ENCODE results near the gene SOX2. TPM values are rescaled to one million over a fixed set of nuclear protein-coding genes. Genes with fewer than 3 reads are reported as not detected.

The SOX2 gene
- total and polyA plus RNA-seq, 10 donors, result 0.02 to 0.54 (median 0.10) TPM; not detected in 5

DNA sequence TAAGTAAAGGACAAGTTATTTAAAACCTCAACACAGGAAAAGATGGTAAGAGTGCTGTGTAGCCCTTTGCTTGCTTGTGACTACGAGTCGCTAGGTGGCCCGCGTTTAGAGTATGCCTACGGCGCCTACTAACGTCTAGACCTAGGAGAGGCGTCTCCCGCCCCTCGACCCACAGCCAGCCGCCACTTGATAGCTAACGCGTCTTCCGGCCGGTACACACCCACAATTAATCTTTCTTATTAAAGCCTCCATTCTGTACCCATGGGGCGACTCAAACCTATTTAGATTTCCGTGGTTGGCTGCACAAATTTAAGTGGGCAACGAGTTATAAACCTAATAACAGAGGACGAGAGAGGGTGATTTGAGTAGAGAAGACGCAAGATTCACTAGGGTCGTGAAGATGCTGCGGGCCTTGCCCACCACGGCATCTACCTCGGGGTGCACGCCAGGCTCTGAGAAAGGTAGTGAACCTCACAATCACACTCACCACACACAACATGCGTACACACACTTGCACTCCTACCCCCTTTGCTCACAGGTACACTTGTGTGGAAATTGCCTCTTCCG, 12.0 kb downstream of the SOX2 start:
- Histone ChIP-seq H3K4me1 (peaks cover 8 to 22% (median 18%) of the 10 kb centered on the region in 6 donors), H3K36me3 (no peaks in the 10 kb centered on the region), H3K27me3 (replicated peaks in 1 of 7) (peaks cover 7 to 100% (median 100%) of the 10 kb centered on the region in 7 donors), H3K4me3 (no peak overlapping the region), H3K27ac (no peak overlapping the region), H3K9me3 (peaks cover 0 to 21% (median 0%) of the 10 kb centered on the region in 8 donors)
- no peak for TF ChIP-seq POLR2A (IDR thresholded peaks at IDR 0.05)
- TF ChIP-seq, protein P1, sequence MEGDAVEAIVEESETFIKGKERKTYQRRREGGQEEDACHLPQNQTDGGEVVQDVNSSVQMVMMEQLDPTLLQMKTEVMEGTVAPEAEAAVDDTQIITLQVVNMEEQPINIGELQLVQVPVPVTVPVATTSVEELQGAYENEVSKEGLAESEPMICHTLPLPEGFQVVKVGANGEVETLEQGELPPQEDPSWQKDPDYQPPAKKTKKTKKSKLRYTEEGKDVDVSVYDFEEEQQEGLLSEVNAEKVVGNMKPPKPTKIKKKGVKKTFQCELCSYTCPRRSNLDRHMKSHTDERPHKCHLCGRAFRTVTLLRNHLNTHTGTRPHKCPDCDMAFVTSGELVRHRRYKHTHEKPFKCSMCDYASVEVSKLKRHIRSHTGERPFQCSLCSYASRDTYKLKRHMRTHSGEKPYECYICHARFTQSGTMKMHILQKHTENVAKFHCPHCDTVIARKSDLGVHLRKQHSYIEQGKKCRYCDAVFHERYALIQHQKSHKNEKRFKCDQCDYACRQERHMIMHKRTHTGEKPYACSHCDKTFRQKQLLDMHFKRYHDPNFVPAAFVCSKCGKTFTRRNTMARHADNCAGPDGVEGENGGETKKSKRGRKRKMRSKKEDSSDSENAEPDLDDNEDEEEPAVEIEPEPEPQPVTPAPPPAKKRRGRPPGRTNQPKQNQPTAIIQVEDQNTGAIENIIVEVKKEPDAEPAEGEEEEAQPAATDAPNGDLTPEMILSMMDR (IDR thresholded peaks at IDR 0.05 in 8 of 11, conservative IDR thresholded peaks at IDR 0.05 in 3 of 11), result no peak
- no peak for TF ChIP-seq POLR2AphosphoS5 (IDR thresholded peaks at IDR 0.05)
- intact Hi-C loops (cut with DNase I; ENCODE audit: low total_unique reads), result no loop called here
- no peak for DNase-seq
- WGBS, 5 donors, result 9 to 17% (median 11%) methylated on average over 25 to 27 of the region's 27 CpGs

GRCh38 chr3:181724192-181724965, 12.7 kb downstream of the SOX2 start:
- Histone ChIP-seq H3K36me3 (no peaks in the 10 kb centered on the region), H3K9me3 (peaks cover 0 to 21% (median 0%) of the 10 kb centered on the region in 8 donors), H3K4me1 (peaks cover 8 to 22% (median 18%) of the 10 kb centered on the region in 6 donors), H3K27ac (no peak overlapping the region), H3K4me3 (no peak overlapping the region), H3K27me3 (replicated peaks in 1 of 7) (peaks cover 7 to 100% (median 100%) of the 10 kb centered on the region in 7 donors)
- intact Hi-C loops (cut with DNase I; ENCODE audit: low total_unique reads), result no loop called here
- TF ChIP-seq, protein P1 (IDR thresholded peaks at IDR 0.05 in 8 of 11, conservative IDR thresholded peaks at IDR 0.05 in 3 of 11), result no peak
- TF ChIP-seq POLR2AphosphoS5 (IDR thresholded peaks at IDR 0.05), result no peak
- no peak for TF ChIP-seq POLR2A (IDR thresholded peaks at IDR 0.05)
- 8 to 19% (median 13%) methylated on average over 31 of the region's 31 CpGs for WGBS, 5 donors
- no peak for DNase-seq

DNA sequence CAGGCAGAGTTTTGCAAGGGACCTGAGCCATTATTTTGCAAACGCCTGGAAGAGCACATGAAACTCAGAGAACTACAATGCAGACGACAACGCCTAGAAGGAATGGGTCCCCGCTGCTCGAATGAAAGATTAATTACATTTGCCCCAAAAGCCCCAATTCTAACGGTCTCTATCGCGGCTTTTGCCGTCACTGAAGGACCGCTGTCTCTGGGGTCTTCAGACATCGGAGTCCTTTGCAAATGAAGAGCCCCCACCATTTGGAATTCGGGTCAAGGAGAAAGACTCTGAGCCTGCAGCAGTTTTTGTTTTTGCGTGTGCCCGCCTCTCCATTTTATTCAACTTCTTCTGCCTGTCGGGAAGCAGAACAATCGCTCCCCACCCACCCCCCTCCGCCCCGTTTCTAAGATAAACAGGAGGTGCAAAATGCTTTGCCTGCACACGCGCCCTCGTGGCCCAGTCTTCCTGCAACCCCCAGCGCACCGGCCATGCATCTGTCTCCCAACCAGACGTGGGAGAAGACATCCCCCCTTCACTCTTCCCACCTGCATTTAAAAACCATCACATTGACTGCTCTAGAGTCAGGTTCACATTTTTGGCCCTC, 13.5 kb downstream of the SOX2 start:
- no peak overlapping the region for H3K27ac ChIP-seq
- peak overlapping the region in 1 of 8 donors; percentile 6 for H3K4me3 ChIP-seq
- H3K4me1 ChIP-seq, result peaks cover 8 to 22% (median 18%) of the 10 kb centered on the region in 6 donors
- H3K36me3 ChIP-seq, result no peaks in the 10 kb centered on the region
- peaks cover 7 to 100% (median 99%) of the 10 kb centered on the region in 7 donors for H3K27me3 ChIP-seq (replicated peaks in 1 of 7)
- no peak for DNase-seq
- TF ChIP-seq, protein P1 (IDR thresholded peaks at IDR 0.05 in 8 of 11, conservative IDR thresholded peaks at IDR 0.05 in 3 of 11), result no peak
- TF ChIP-seq POLR2AphosphoS5 (IDR thresholded peaks at IDR 0.05) (no peak), POLR2A (IDR thresholded peaks at IDR 0.05) (no peak)
- WGBS, 5 donors, result 9 to 12% (median 10%) methylated on average over 24 of the region's 24 CpGs
- intact Hi-C loops (cut with DNase I; ENCODE audit: low total_unique reads), result no loop called here
- peaks cover 0 to 20% (median 0%) of the 10 kb centered on the region in 8 donors for H3K9me3 ChIP-seq

- peaks cover 0 to 19% (median 0%) of the 10 kb centered on the region in 8 donors for H3K9me3 ChIP-seq
- H3K27me3 ChIP-seq (replicated peaks in 1 of 7), result peaks cover 7 to 100% (median 98%) of the 10 kb centered on the region in 7 donors
- no peak for DNase-seq
- H3K4me1 ChIP-seq, result peaks cover 8 to 22% (median 18%) of the 10 kb centered on the region in 6 donors
- TF ChIP-seq, protein P1 (IDR thresholded peaks at IDR 0.05 in 8 of 11, conservative IDR thresholded peaks at IDR 0.05 in 3 of 11), result no peak
- TF ChIP-seq POLR2A (IDR thresholded peaks at IDR 0.05) (no peak), POLR2AphosphoS5 (IDR thresholded peaks at IDR 0.05) (no peak)
- no peaks in the 10 kb centered on the region for H3K36me3 ChIP-seq
- WGBS, 5 donors, result 4 to 21% (median 9%) methylated on average over 15 of the region's 15 CpGs
- H3K4me3 ChIP-seq, result peak overlapping the region in 1 of 8 donors; percentile 6
- intact Hi-C loops (cut with DNase I; ENCODE audit: low total_unique reads), result no loop called here
- no peak overlapping the region for H3K27ac ChIP-seq
Observed at GRCh38 chr3:181725830-181726229, 14.1 kb downstream of the SOX2 start.
